IMR-90 (cell line): Measurements from ENCODE around the gene PLAAT2. TPM values are rescaled to one million over a fixed set of nuclear protein-coding genes. Genes with fewer than 3 reads are reported as not detected.
A peak's percentile ranks its signal among the peaks of the same experiment; 100 is the strongest.
"Not testable (repeated sequence)": the region's sequence is repeated elsewhere in the genome, so short reads cannot be mapped to it uniquely, and the experiment has no call there.

Experiments
- ATAC-seq: fragments of 200-7000 bp; cut with Tn5 transposase; 2 replicates; pipeline ENCODE4 v1.9.1; 2020; ENCODE audit warnings: low read depth, mild to moderate bottlenecking, moderate library complexity
- BruUV-seq: library from RNA; stranded (reverse); fragments of 400-500 nt; replicated peaks from 2 replicates; lab custom pipeline; 2021; lab: Mats Ljungman, UMichigan
- CTCF ChIA-PET: fragments of 300-600 bp; formaldehyde crosslinking; extraction: SDS; loops from one replicate; lab custom pipeline; 2021; ENCODE audit warnings: antibody characterized with exemption; lab: Yijun Ruan, JAX
- POLR2A ChIA-PET: fragments of 300-600 bp; sonication (Branson Sonifier 250); formaldehyde crosslinking; loops from one replicate; lab custom pipeline; 2022; ENCODE audit warnings: antibody characterized with exemption; ENCODE audit not compliant: unreplicated experiment; lab: Charles Lee
- DNase-seq: peaks from one replicate; pipeline ENCODE4 v3.0.0; 2013
- H2AFZ ChIP-seq: replicated peaks from 2 replicates; pipeline ENCODE3; 2013; ENCODE audit warnings: low read length, mild to moderate bottlenecking; ENCODE audit not compliant: poor library complexity
- H2AK5ac ChIP-seq: 2 replicates; pipeline ENCODE4 v1.6.1; 2013; ENCODE audit warnings: low read depth, low read length, inconsistent platforms
- H2AK9ac ChIP-seq: replicated peaks from 2 replicates; pipeline ENCODE3; 2013; ENCODE audit warnings: mild to moderate bottlenecking, low read depth, low read length, moderate library complexity; ENCODE audit not compliant: poor library complexity
- H2BK120ac ChIP-seq: 2 replicates; pipeline ENCODE4 v1.6.1; 2013; ENCODE audit warnings: low read depth, low read length, inconsistent platforms
- H2BK15ac ChIP-seq: 3 replicates; pipeline ENCODE4 v1.6.1; 2013; ENCODE audit warnings: low read depth, low read length, inconsistent platforms
- H2BK20ac ChIP-seq: 2 replicates; pipeline ENCODE4 v1.6.1; 2013; ENCODE audit warnings: low read depth, mild to moderate bottlenecking, inconsistent platforms, low read length, moderate library complexity
- H2BK5ac ChIP-seq: 2 replicates; pipeline ENCODE4 v1.6.1; 2013; ENCODE audit warnings: mild to moderate bottlenecking, low read depth, low read length, inconsistent platforms; ENCODE audit not compliant: poor library complexity, severe bottlenecking
- H3K14ac ChIP-seq: replicated peaks from 2 replicates; pipeline ENCODE4 v1.6.1; 2013; ENCODE audit warnings: low read depth, low read length, inconsistent platforms
- H3K18ac ChIP-seq: 2 replicates; pipeline ENCODE4 v1.6.1; 2013; ENCODE audit warnings: low read depth, low read length, control low read depth
- H3K23ac ChIP-seq: 2 replicates; pipeline ENCODE4 v1.6.1; 2013; ENCODE audit warnings: low read depth, low read length, inconsistent platforms
- H3K27ac ChIP-seq: 2 replicates; pipeline ENCODE4 v1.5.1; 2013; ENCODE audit warnings: mild to moderate bottlenecking, control low read depth, low read length; ENCODE audit not compliant: insufficient read depth
- H3K27me3 ChIP-seq: 2 replicates; pipeline ENCODE4 v1.6.1; 2013; ENCODE audit warnings: low read length; ENCODE audit not compliant: control insufficient read depth, insufficient read depth
- H3K36me3 ChIP-seq: 2 replicates; pipeline ENCODE4 v1.6.1; 2013; ENCODE audit warnings: low read length, mixed read lengths; ENCODE audit not compliant: control insufficient read depth, insufficient read depth
- H3K4ac ChIP-seq: 2 replicates; pipeline ENCODE4 v1.6.1; 2013; ENCODE audit warnings: low read depth, low read length, inconsistent platforms
- H3K4me1 ChIP-seq: 2 replicates; pipeline ENCODE4 v1.6.1; 2013; ENCODE audit warnings: low read length, mixed read lengths; ENCODE audit not compliant: control insufficient read depth, insufficient read depth
- H3K4me2 ChIP-seq: 2 replicates; pipeline ENCODE4 v1.6.1; 2013; ENCODE audit warnings: low read depth, mild to moderate bottlenecking, control low read depth, low read length, moderate library complexity
- H3K4me3 ChIP-seq: 2 replicates; pipeline ENCODE4 v1.5.1; 2013; ENCODE audit warnings: low read depth, mild to moderate bottlenecking, control low read depth, low read length, moderate library complexity; ENCODE audit not compliant: insufficient read depth
- H3K56ac ChIP-seq: 2 replicates; pipeline ENCODE4 v1.6.1; 2013; ENCODE audit warnings: low read length, inconsistent platforms; ENCODE audit not compliant: insufficient read depth; ENCODE audit errors: extremely low read depth
- H3K79me1 ChIP-seq, 2 experiments: 2 replicates each; pipeline ENCODE4 v1.6.1; 2013; ENCODE audit warnings: low read length in 2 of 2, inconsistent platforms in 1 of 2, low read depth in 1 of 2
- H3K9ac ChIP-seq: 2 replicates; pipeline ENCODE4 v1.6.1; 2013; ENCODE audit warnings: low read depth, low read length, control low read depth
- H3K9me1 ChIP-seq: 2 replicates; pipeline ENCODE4 v1.6.1; 2013; ENCODE audit warnings: low read length, inconsistent platforms; ENCODE audit not compliant: insufficient read depth
- H3K9me3 ChIP-seq: 2 replicates; pipeline ENCODE4 v1.6.1; 2013; ENCODE audit warnings: low read length; ENCODE audit not compliant: control insufficient read depth, insufficient read depth
- H4K20me1 ChIP-seq: 2 replicates; pipeline ENCODE4 v1.6.1; 2013; ENCODE audit warnings: low read length, inconsistent platforms; ENCODE audit not compliant: insufficient read depth
- H4K5ac ChIP-seq: 2 replicates; pipeline ENCODE4 v1.6.1; 2013; ENCODE audit warnings: mild to moderate bottlenecking, low read depth, low read length, control low read depth
- H4K8ac ChIP-seq, 2 experiments: 2 replicates each; pipeline ENCODE4 v1.6.1; 2013; ENCODE audit warnings: low read depth in 2 of 2, low read length in 2 of 2, control low read depth in 1 of 2, inconsistent platforms in 1 of 2
- H4K91ac ChIP-seq: 2 replicates; pipeline ENCODE4 v1.6.1; 2013; ENCODE audit warnings: low read depth, low read length, inconsistent platforms; ENCODE audit not compliant: insufficient read depth
- WGBS, 2 experiments: methylation state at CpG; one replicate each; pipeline versions ENCODE4 v1.1.5 to v1.1.7; 2013; ENCODE audit warnings: missing lambda C conversion rate in 2 of 2; ENCODE audit not compliant: insufficient read length in 1 of 2; ENCODE audit errors: extremely low coverage in 2 of 2; 5-methylcytosine and 5-hydroxymethylcytosine counted together
- dilution Hi-C: fragments of 300-500 bp; cut with HindIII; formaldehyde crosslinking; loops from one replicate; pipeline ENCODE4 v1.14.3; 2018; ENCODE audit warnings: low sequenced_read_pairs; ENCODE audit not compliant: unreplicated experiment
- in situ Hi-C: fragments of 300-500 bp; cut with MboI; formaldehyde crosslinking; loops from 3 replicates; pipeline ENCODE4 v1.14.3; 2019; ENCODE audit warnings: low sequenced_read_pairs, inconsistent platforms, mixed read lengths
- intact Hi-C: fragments of 100-400 bp; cut with micrococcal nuclease; formaldehyde crosslinking; loops from 2 replicates; pipeline ENCODE4 v1.10.0; 2022
- polyA plus RNA-seq, 3 experiments: library from polyadenylated mRNA; depleted of rRNA; stranded (reverse); fragments of >200 nt; gene quantifications; 2 replicates each; pipeline ENCODE4 v1.2.3, GENCODE V29; 2012; ENCODE audit warnings: low replicate concordance in 1 of 3
- total RNA-seq: library from RNA; depleted of rRNA; stranded (reverse); fragments of >200 nt; gene quantifications from 2 replicates; pipeline ENCODE4 v1.2.3, GENCODE V29; 2012

Gene PLAAT2
- total and polyA plus RNA-seq, 2 of the 4 experiments (the other 2 are of a cell fraction): not detected

DNA sequence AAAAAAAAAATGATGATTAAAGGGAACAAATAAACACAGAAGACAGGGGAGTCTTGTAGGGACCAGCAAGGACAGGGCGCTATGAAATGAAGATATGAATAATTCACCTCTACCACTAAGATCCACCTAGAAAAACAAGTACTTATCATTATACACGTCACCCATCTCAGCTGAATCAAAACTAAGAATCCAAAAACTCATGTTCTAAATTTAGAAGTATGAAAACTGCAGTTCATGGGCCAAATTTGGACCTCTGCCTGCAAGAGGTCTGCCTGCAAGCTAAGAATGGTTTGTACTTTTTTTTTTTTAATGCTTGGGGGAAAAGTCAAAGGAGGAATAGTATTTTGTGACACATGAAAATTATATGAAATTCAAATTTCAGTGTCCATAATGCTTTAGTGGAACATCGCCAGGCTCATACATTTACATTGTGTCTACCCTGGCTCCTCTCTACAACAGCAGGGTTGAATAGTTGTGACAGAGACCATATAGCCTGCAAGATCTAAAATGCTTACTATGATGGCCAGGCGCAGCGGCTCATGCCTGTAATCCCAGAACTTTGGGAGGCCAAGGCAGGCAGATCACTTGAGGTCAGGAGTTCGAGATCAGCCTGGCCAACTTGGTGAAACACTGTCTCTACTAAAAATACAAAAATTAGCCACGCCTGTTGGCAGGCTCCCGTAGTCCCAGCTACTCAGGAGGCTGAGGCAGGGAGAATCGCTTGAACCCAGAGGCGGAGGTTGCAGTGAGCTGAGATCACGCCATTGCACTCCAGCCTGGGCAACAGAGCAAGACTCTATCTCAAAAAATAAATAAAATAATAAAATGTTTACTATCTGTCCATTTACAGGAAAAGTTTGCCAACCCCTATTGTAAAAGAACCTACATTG is 39.4 kb upstream of the PLAAT2 start:
- 90% methylated on average over 2 of the region's 11 CpGs; no CpG with 5 or more reads in 1 of the 2 experiments for WGBS, 2 experiments
- H4K5ac ChIP-seq, H2AK9ac ChIP-seq, H3K27me3 ChIP-seq, H3K56ac ChIP-seq, POLR2A ChIA-PET, H3K4ac ChIP-seq, H2BK5ac ChIP-seq, H3K9me3 ChIP-seq, H3K36me3 ChIP-seq, H2BK15ac ChIP-seq, H2AK5ac ChIP-seq, H3K27ac ChIP-seq, H3K4me3 ChIP-seq, H3K14ac ChIP-seq, in situ Hi-C loops, H3K9me1 ChIP-seq, H3K18ac ChIP-seq, intact Hi-C loops, H4K91ac ChIP-seq, H2BK20ac ChIP-seq, H2BK120ac ChIP-seq, H4K8ac ChIP-seq, H3K4me1 ChIP-seq, ATAC-seq, H2AFZ ChIP-seq, H3K9ac ChIP-seq, H3K23ac ChIP-seq, H4K20me1 ChIP-seq, dilution Hi-C loops, H3K4me2 ChIP-seq, H3K79me1 ChIP-seq, BruUV-seq: not testable (repeated sequence)
- DNase-seq: peak; percentile 80
- CTCF ChIA-PET: interaction anchor here (0.5 kb wide), 1 partner anchor 128 kb away, joined by 3 read pairs; no protein-coding TSS in a partner anchor
